Rectal smooth muscle tissue (tissue), 1 donor: ENCODE measurements around the gene STXBP3.
A peak's percentile ranks its signal among the peaks of the same experiment; 100 is the strongest.

Experiments
- H3K27ac ChIP-seq: one replicate; pipeline ENCODE4 v1.7.0; 2013; ENCODE audit warnings: low read depth, low read length, inconsistent platforms
- H3K27me3 ChIP-seq: one replicate; pipeline ENCODE4 v1.7.0; 2013; ENCODE audit warnings: low read length; ENCODE audit not compliant: control insufficient read depth, insufficient read depth
- H3K36me3 ChIP-seq: one replicate; pipeline ENCODE4 v1.7.0; 2013; ENCODE audit warnings: low read length; ENCODE audit not compliant: control insufficient read depth, insufficient read depth
- H3K4me1 ChIP-seq: one replicate; pipeline ENCODE4 v1.7.0; 2013; ENCODE audit warnings: low read length; ENCODE audit not compliant: control insufficient read depth, insufficient read depth
- H3K4me3 ChIP-seq: one replicate; pipeline ENCODE4 v1.7.0; 2013; ENCODE audit warnings: low read length
- H3K9ac ChIP-seq: one replicate; pipeline ENCODE4 v1.7.0; 2013; ENCODE audit warnings: low read length

Gene STXBP3

GRCh38 chr1:108745980-108746381 lies 493 bp upstream of the STXBP3 start:
- Histone ChIP-seq H3K4me1 (peaks cover 3% of the 10 kb centered on the region), H3K9ac (no peak overlapping the region), H3K36me3 (no peaks in the 10 kb centered on the region), H3K4me3 (peak overlapping the region; percentile 32), H3K27ac (peak overlapping the region; percentile 38), H3K27me3 (no peaks in the 10 kb centered on the region)

GRCh38 chr1:108747171-108747850 lies 837 bp downstream of the STXBP3 start:
- peak overlapping the region; percentile 92 for H3K4me3 ChIP-seq
- no peaks in the 10 kb centered on the region for H3K36me3 ChIP-seq
- H3K27me3 ChIP-seq: no peaks in the 10 kb centered on the region
- peaks cover 5% of the 10 kb centered on the region for H3K4me1 ChIP-seq
- H3K9ac ChIP-seq: peak overlapping the region; percentile 97
- H3K27ac ChIP-seq: peak overlapping the region; percentile 96

DNA sequence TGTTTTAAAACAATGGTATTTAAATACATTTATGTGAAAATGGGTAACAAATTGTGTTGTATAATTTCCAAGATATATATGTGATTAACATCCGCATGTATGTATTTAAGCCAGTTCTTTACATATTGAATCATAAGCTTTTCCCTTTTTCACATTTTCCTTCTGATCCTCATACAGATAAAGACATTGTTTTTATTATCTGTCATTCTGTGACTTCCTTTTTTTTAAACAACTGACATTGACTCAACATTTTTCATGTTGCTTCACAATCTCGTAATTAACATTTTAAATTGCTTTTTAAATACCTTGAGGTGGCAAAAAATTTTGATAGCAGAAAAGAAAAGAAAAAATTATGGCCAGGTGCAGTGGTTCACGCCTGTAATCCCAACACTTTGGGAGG lies 1.4 kb downstream of the STXBP3 start:
- H3K9ac ChIP-seq: no peak overlapping the region
- H3K27ac ChIP-seq: no peak overlapping the region
- peaks cover 2% of the 10 kb centered on the region for H3K36me3 ChIP-seq
- H3K27me3 ChIP-seq: no peaks in the 10 kb centered on the region
- H3K4me1 ChIP-seq: peaks cover 5% of the 10 kb centered on the region
- H3K4me3 ChIP-seq: no peak overlapping the region

GRCh38 chr1:108749081-108749480 lies 2.6 kb downstream of the STXBP3 start:
- H3K27ac ChIP-seq: no peak overlapping the region
- H3K9ac ChIP-seq: no peak overlapping the region
- peaks cover 2% of the 10 kb centered on the region for H3K36me3 ChIP-seq
- peaks cover 5% of the 10 kb centered on the region for H3K4me1 ChIP-seq
- no peaks in the 10 kb centered on the region for H3K27me3 ChIP-seq
- no peak overlapping the region for H3K4me3 ChIP-seq

GRCh38 chr1:108750476-108751181 lies 4.2 kb downstream of the STXBP3 start:
- Histone ChIP-seq H3K27me3 (no peaks in the 10 kb centered on the region), H3K27ac (no peak overlapping the region), H3K4me3 (no peak overlapping the region), H3K9ac (no peak overlapping the region), H3K36me3 (peaks cover 2% of the 10 kb centered on the region), H3K4me1 (peaks cover 5% of the 10 kb centered on the region)

- Histone ChIP-seq H3K36me3 (peaks cover 2% of the 10 kb centered on the region), H3K4me3 (no peak overlapping the region), H3K4me1 (peaks cover 2% of the 10 kb centered on the region), H3K9ac (no peak overlapping the region), H3K27me3 (no peaks in the 10 kb centered on the region), H3K27ac (no peak overlapping the region)
Observed at GRCh38 chr1:108753363-108753762, 6.9 kb downstream of the STXBP3 start.

GRCh38 chr1:108758796-108759195 lies 12.3 kb downstream of the STXBP3 start:
- H3K9ac ChIP-seq: no peak overlapping the region
- H3K27me3 ChIP-seq: no peaks in the 10 kb centered on the region
- no peaks in the 10 kb centered on the region for H3K4me1 ChIP-seq
- H3K4me3 ChIP-seq: no peak overlapping the region
- H3K27ac ChIP-seq: no peak overlapping the region
- peaks cover 4% of the 10 kb centered on the region for H3K36me3 ChIP-seq

DNA sequence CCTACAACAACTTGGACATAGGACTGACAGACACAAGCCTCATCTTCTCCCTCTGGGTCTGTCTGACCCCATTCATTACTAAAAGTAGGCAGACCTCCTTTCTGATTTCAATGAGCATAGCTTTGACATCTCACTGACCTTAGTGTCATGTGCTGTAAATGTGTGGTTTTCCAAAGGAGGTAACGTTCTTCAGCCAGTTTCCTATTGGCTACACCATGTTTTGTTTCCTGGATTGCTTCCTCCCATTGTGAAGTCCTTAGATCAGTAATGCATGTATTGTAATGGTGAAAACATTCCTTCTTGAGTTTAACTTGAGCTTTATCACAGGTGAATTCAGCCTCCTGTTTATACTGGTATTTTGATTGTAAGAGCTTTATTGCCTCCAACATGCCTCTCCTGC lies 20.6 kb downstream of the STXBP3 start:
- H3K36me3 ChIP-seq: peaks cover 14% of the 10 kb centered on the region
- H3K27me3 ChIP-seq: no peaks in the 10 kb centered on the region
- no peak overlapping the region for H3K4me3 ChIP-seq
- H3K27ac ChIP-seq: no peak overlapping the region
- no peaks in the 10 kb centered on the region for H3K4me1 ChIP-seq
- H3K9ac ChIP-seq: no peak overlapping the region

GRCh38 chr1:108767708-108768107 lies 21.2 kb downstream of the STXBP3 start:
- Histone ChIP-seq H3K27me3 (no peaks in the 10 kb centered on the region), H3K4me1 (no peaks in the 10 kb centered on the region), H3K27ac (no peak overlapping the region), H3K36me3 (peaks cover 13% of the 10 kb centered on the region), H3K9ac (no peak overlapping the region), H3K4me3 (no peak overlapping the region)

DNA sequence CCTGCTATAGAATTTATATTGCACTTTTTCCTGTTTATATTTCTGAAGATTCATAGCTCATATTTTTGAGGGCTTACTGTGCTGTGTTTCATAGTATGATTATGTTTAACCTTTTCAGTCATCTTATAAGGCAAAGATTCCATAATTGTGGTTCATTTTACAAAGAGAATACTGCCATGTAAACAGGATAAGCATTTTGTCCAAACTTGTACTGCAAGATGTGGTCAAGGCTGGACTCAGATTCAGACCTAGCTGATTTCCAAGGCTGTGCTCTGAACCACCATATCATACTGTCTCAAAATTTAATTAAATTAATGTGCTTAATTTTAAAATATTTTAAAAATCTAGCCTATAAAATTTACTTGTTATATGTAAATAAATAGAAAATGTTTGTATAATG lies 31.4 kb downstream of the STXBP3 start:
- Histone ChIP-seq H3K9ac (no peak overlapping the region), H3K36me3 (peaks cover 22% of the 10 kb centered on the region), H3K4me1 (no peaks in the 10 kb centered on the region), H3K4me3 (no peak overlapping the region), H3K27me3 (no peaks in the 10 kb centered on the region), H3K27ac (no peak overlapping the region)

- no peak overlapping the region for H3K4me3 ChIP-seq
- H3K27me3 ChIP-seq: no peaks in the 10 kb centered on the region
- no peaks in the 10 kb centered on the region for H3K4me1 ChIP-seq
- H3K9ac ChIP-seq: no peak overlapping the region
- H3K27ac ChIP-seq: no peak overlapping the region
- H3K36me3 ChIP-seq: peaks cover 16% of the 10 kb centered on the region
Observed at GRCh38 chr1:108779455-108779854, 33.0 kb downstream of the STXBP3 start.

GRCh38 chr1:108780937-108781574 lies 34.6 kb downstream of the STXBP3 start:
- Histone ChIP-seq H3K9ac (no peak overlapping the region), H3K4me1 (no peaks in the 10 kb centered on the region), H3K27ac (no peak overlapping the region), H3K27me3 (no peaks in the 10 kb centered on the region), H3K4me3 (no peak overlapping the region), H3K36me3 (peaks cover 21% of the 10 kb centered on the region)
